ENCODE data around the gene IMMP2L.

Gene IMMP2L

GRCh38 chr7:111393011-111393754 lies 169.1 kb downstream of the IMMP2L start:
- no peak overlapping the region for H2AFZ ChIP-seq (ENCODE audit: low read depth, low read length, severe bottlenecking)
- no peak overlapping the region for H3K9ac ChIP-seq (ENCODE audit: low read length)
- H3K9me2 ChIP-seq (replicated peaks; ENCODE audit: insufficient read depth, low read length): no peaks in the 10 kb centered on the region
- no peak overlapping the region for H3K27ac ChIP-seq (ENCODE audit: low read depth, low read length)
- no peak overlapping the region for H3K4me2 ChIP-seq (ENCODE audit: low read depth, low read length, poor library complexity, severe bottlenecking)
- no peaks in the 10 kb centered on the region for H3K36me3 ChIP-seq (ENCODE audit: low read length)
- no peak for TF ChIP-seq EZH2phosphoT487 (conservative IDR thresholded peaks at IDR 0.05; ENCODE audit: low read length)
- no peak for TF ChIP-seq CTCF (IDR thresholded peaks at IDR 0.05; ENCODE audit: insufficient read depth, low read length, poor library complexity, severe bottlenecking)
- no peaks in the 10 kb centered on the region for H3K9me3 ChIP-seq (ENCODE audit: insufficient read depth, low read length)
- no peaks in the 10 kb centered on the region for H4K20me1 ChIP-seq (ENCODE audit: low read depth, low read length)
- H3K27me3 ChIP-seq (ENCODE audit: low read length): no peaks in the 10 kb centered on the region
- no peak overlapping the region for H3K4me3 ChIP-seq (ENCODE audit: insufficient read depth, low read length, poor library complexity, severe bottlenecking)
- no peaks in the 10 kb centered on the region for H3K79me2 ChIP-seq (ENCODE audit: insufficient read depth, low read length)
- no peaks in the 10 kb centered on the region for H3F3A ChIP-seq (ENCODE audit: insufficient read depth)

- Histone ChIP-seq H2AFZ (ENCODE audit: low read depth, low read length, severe bottlenecking) (no peak overlapping the region), H3K27ac (ENCODE audit: low read depth, low read length) (no peak overlapping the region), H3F3A (ENCODE audit: insufficient read depth) (no peaks in the 10 kb centered on the region), H3K9me2 (replicated peaks; ENCODE audit: insufficient read depth, low read length) (no peaks in the 10 kb centered on the region), H4K20me1 (ENCODE audit: low read depth, low read length) (no peaks in the 10 kb centered on the region), H3K9ac (ENCODE audit: low read length) (no peak overlapping the region), H3K36me3 (ENCODE audit: low read length) (no peaks in the 10 kb centered on the region), H3K27me3 (ENCODE audit: low read length) (no peaks in the 10 kb centered on the region), H3K79me2 (ENCODE audit: insufficient read depth, low read length) (no peaks in the 10 kb centered on the region), H3K4me3 (ENCODE audit: insufficient read depth, low read length, poor library complexity, severe bottlenecking) (no peak overlapping the region), H3K4me2 (ENCODE audit: low read depth, low read length, poor library complexity, severe bottlenecking) (no peak overlapping the region), H3K9me3 (ENCODE audit: insufficient read depth, low read length) (no peaks in the 10 kb centered on the region)
- TF ChIP-seq CTCF (IDR thresholded peaks at IDR 0.05; ENCODE audit: insufficient read depth, low read length, poor library complexity, severe bottlenecking) (no peak), EZH2phosphoT487 (conservative IDR thresholded peaks at IDR 0.05; ENCODE audit: low read length) (no peak)
These were observed 170.0 kb downstream of the IMMP2L start for GRCh38 chr7:111392294-111392693.

GRCh38 chr7:111390000-111390399 lies 172.3 kb downstream of the IMMP2L start:
- Histone ChIP-seq H2AFZ (ENCODE audit: low read depth, low read length, severe bottlenecking) (no peak overlapping the region), H3K36me3 (ENCODE audit: low read length) (no peaks in the 10 kb centered on the region), H3K9me3 (ENCODE audit: insufficient read depth, low read length) (no peaks in the 10 kb centered on the region), H3K9ac (ENCODE audit: low read length) (no peak overlapping the region), H3K79me2 (ENCODE audit: insufficient read depth, low read length) (no peaks in the 10 kb centered on the region), H3K9me2 (replicated peaks; ENCODE audit: insufficient read depth, low read length) (no peaks in the 10 kb centered on the region), H3K4me2 (ENCODE audit: low read depth, low read length, poor library complexity, severe bottlenecking) (no peak overlapping the region), H3K27me3 (ENCODE audit: low read length) (no peaks in the 10 kb centered on the region), H3F3A (ENCODE audit: insufficient read depth) (no peaks in the 10 kb centered on the region), H3K4me3 (ENCODE audit: insufficient read depth, low read length, poor library complexity, severe bottlenecking) (no peak overlapping the region), H4K20me1 (ENCODE audit: low read depth, low read length) (no peaks in the 10 kb centered on the region), H3K27ac (ENCODE audit: low read depth, low read length) (no peak overlapping the region)
- TF ChIP-seq CTCF (IDR thresholded peaks at IDR 0.05; ENCODE audit: insufficient read depth, low read length, poor library complexity, severe bottlenecking) (no peak), EZH2phosphoT487 (conservative IDR thresholded peaks at IDR 0.05; ENCODE audit: low read length) (no peak)

All from SU-DHL-6 (cell line).